ENCODE results near the gene RNF123. TPM values are rescaled to one million over a fixed set of nuclear protein-coding genes. Genes with fewer than 3 reads are reported as not detected.

The RNF123 gene
- total RNA-seq, 1 experiment from 2014 or later, result 12.0 TPM

- Histone ChIP-seq H3K27ac (no peak overlapping the region), H3K4me1 (no peaks in the 10 kb centered on the region; the same call in 1 of the 2 replicates), H3K9me3 (replicated peaks) (no peaks in the 10 kb centered on the region), H3K27me3 (no peaks in the 10 kb centered on the region), H3K4me3 (no peak overlapping the region), H3K36me3 (no peaks in the 10 kb centered on the region)
- no peak for DNase-seq
These were observed 35.1 kb upstream of the RNF123 start for GRCh38 chr3:49654176-49654825.

- H3K9me3 ChIP-seq (replicated peaks), result no peaks in the 10 kb centered on the region
- H3K27me3 ChIP-seq, result no peaks in the 10 kb centered on the region
- H3K4me1 ChIP-seq, result no peaks in the 10 kb centered on the region; the same call in 1 of the 2 replicates
- H3K36me3 ChIP-seq, result no peaks in the 10 kb centered on the region
- H3K27ac ChIP-seq, result no peak overlapping the region
- DNase-seq, result no peak
- no peak overlapping the region for H3K4me3 ChIP-seq
These were observed 34.3 kb upstream of the RNF123 start for GRCh38 chr3:49654955-49655556.

- no peak for DNase-seq
- Histone ChIP-seq H3K9me3 (replicated peaks) (no peaks in the 10 kb centered on the region), H3K4me3 (no peak overlapping the region), H3K36me3 (no peaks in the 10 kb centered on the region), H3K4me1 (no peaks in the 10 kb centered on the region; the same call in 1 of the 2 replicates), H3K27me3 (no peaks in the 10 kb centered on the region), H3K27ac (no peak overlapping the region)
These were observed 33.5 kb upstream of the RNF123 start for GRCh38 chr3:49655731-49656285.

DNA sequence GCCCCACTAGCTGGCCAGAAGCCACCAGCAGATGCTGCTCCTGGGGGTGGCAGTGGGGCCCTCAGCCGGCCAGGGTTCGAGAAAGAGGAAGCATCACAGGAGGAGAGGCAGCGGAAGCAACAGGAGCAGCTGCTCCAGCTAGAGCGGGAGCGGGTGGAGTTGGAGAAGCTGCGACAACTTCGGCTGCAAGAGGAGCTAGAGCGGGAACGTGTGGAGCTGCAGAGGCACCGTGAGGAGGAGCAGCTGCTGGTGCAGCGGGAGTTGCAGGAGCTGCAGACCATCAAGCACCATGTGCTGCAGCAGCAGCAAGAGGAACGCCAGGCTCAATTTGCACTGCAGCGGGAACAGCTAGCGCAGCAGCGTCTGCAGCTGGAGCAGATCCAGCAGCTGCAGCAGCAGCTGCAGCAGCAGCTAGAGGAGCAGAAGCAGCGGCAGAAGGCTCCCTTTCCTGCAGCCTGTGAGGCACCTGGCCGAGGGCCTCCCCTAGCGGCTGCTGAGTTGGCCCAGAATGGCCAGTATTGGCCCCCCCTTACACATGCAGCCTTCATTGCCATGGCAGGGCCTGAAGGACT lies 32.7 kb upstream of the RNF123 start:
- Histone ChIP-seq H3K9me3 (replicated peaks) (no peaks in the 10 kb centered on the region), H3K27me3 (no peaks in the 10 kb centered on the region), H3K36me3 (no peaks in the 10 kb centered on the region), H3K27ac (no peak overlapping the region), H3K4me3 (no peak overlapping the region), H3K4me1 (no peaks in the 10 kb centered on the region; the same call in 1 of the 2 replicates)
- DNase-seq, result peak; percentile 54 to 58

GRCh38 chr3:49657208-49657915 lies 32.0 kb upstream of the RNF123 start:
- H3K36me3 ChIP-seq, result no peaks in the 10 kb centered on the region
- no peak overlapping the region for H3K4me3 ChIP-seq
- H3K4me1 ChIP-seq, result no peaks in the 10 kb centered on the region; the same call in 1 of the 2 replicates
- H3K9me3 ChIP-seq (replicated peaks), result no peaks in the 10 kb centered on the region
- H3K27me3 ChIP-seq, result no peaks in the 10 kb centered on the region
- DNase-seq, result no peak
- H3K27ac ChIP-seq, result no peak overlapping the region

DNA sequence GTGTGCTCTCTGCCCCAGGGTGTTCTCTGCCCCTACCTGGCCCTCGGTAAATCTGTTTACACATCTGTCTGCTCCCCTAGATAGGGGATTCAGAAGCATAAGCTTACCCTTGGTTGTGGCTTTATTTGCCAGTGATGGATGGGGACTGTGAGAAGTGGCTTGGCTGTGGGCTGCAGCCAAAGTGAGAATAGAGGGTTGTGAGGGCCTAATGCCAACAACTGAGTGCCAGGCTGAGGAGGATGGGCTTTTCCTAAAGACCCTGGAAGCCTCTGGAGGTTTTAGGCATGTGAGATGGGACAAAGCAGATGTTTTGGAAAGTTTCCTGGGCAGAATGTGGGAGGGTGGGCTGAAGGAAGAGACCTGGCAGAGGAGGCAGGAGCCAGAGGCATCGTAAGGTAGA lies 30.6 kb upstream of the RNF123 start:
- Histone ChIP-seq H3K36me3 (no peaks in the 10 kb centered on the region), H3K27ac (no peak overlapping the region), H3K27me3 (no peaks in the 10 kb centered on the region), H3K9me3 (replicated peaks) (no peaks in the 10 kb centered on the region), H3K4me3 (no peak overlapping the region), H3K4me1 (no peaks in the 10 kb centered on the region; the same call in 1 of the 2 replicates)
- no peak for DNase-seq

GRCh38 chr3:49659756-49660155 lies 29.6 kb upstream of the RNF123 start:
- H3K36me3 ChIP-seq, result no peaks in the 10 kb centered on the region
- H3K9me3 ChIP-seq (replicated peaks), result no peaks in the 10 kb centered on the region
- no peak for DNase-seq
- H3K4me3 ChIP-seq, result no peak overlapping the region
- no peaks in the 10 kb centered on the region for H3K27me3 ChIP-seq
- no peak overlapping the region for H3K27ac ChIP-seq
- no peaks in the 10 kb centered on the region; the same call in 1 of the 2 replicates for H3K4me1 ChIP-seq

GRCh38 chr3:49661281-49661680 lies 28.1 kb upstream of the RNF123 start:
- no peak for DNase-seq
- H3K27me3 ChIP-seq, result no peaks in the 10 kb centered on the region
- no peaks in the 10 kb centered on the region for H3K36me3 ChIP-seq
- no peak overlapping the region for H3K27ac ChIP-seq
- H3K4me3 ChIP-seq, result no peak overlapping the region
- no peaks in the 10 kb centered on the region for H3K9me3 ChIP-seq (replicated peaks)
- no peaks in the 10 kb centered on the region; the same call in 1 of the 2 replicates for H3K4me1 ChIP-seq

GRCh38 chr3:49662021-49662420 lies 27.3 kb upstream of the RNF123 start:
- no peak overlapping the region for H3K27ac ChIP-seq
- DNase-seq, result no peak
- H3K36me3 ChIP-seq, result no peaks in the 10 kb centered on the region
- no peaks in the 10 kb centered on the region for H3K4me1 ChIP-seq
- no peaks in the 10 kb centered on the region for H3K27me3 ChIP-seq
- no peaks in the 10 kb centered on the region for H3K9me3 ChIP-seq (replicated peaks)
- no peak overlapping the region for H3K4me3 ChIP-seq

- Histone ChIP-seq H3K9me3 (replicated peaks) (no peaks in the 10 kb centered on the region), H3K4me3 (no peak overlapping the region), H3K4me1 (no peaks in the 10 kb centered on the region), H3K27ac (no peak overlapping the region), H3K27me3 (no peaks in the 10 kb centered on the region), H3K36me3 (no peaks in the 10 kb centered on the region)
- DNase-seq, result no peak
These were observed 26.5 kb upstream of the RNF123 start for GRCh38 chr3:49662720-49663413.

- DNase-seq, result no peak
- Histone ChIP-seq H3K36me3 (no peaks in the 10 kb centered on the region), H3K9me3 (replicated peaks) (no peaks in the 10 kb centered on the region), H3K27me3 (no peaks in the 10 kb centered on the region), H3K4me3 (no peak overlapping the region), H3K27ac (no peak overlapping the region), H3K4me1 (no peaks in the 10 kb centered on the region)
These were observed 25.5 kb upstream of the RNF123 start for GRCh38 chr3:49663831-49664230.

DNA sequence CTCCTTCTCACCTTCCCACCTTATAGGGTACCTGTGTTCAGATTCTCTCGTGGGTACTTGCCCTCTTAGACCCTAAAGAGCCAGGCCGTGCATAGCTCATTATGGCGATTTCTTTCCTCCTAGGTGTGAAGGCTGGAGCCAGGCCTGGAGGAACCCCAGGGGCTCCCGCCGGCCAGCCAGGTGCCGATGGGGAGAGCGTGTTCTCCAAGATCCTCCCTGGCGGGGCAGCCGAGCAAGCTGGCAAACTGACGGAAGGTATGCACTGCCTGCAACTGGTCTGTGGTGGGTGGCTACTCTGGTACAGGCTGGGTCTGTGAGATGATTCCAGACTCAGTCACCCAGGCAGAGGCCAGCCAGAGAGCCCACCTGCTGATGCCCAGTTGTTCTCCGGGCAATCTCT lies 25.1 kb upstream of the RNF123 start:
- Histone ChIP-seq H3K4me3 (no peak overlapping the region), H3K4me1 (no peaks in the 10 kb centered on the region), H3K9me3 (replicated peaks) (no peaks in the 10 kb centered on the region), H3K36me3 (no peaks in the 10 kb centered on the region), H3K27me3 (no peaks in the 10 kb centered on the region), H3K27ac (no peak overlapping the region)
- DNase-seq, result no peak

GRCh38 chr3:49665822-49666519 lies 23.4 kb upstream of the RNF123 start:
- H3K4me3 ChIP-seq, result no peak overlapping the region
- H3K27ac ChIP-seq, result no peak overlapping the region
- H3K27me3 ChIP-seq, result no peaks in the 10 kb centered on the region
- no peaks in the 10 kb centered on the region for H3K36me3 ChIP-seq
- H3K4me1 ChIP-seq, result no peaks in the 10 kb centered on the region
- H3K9me3 ChIP-seq (replicated peaks), result no peaks in the 10 kb centered on the region
- DNase-seq, result no peak

DNA sequence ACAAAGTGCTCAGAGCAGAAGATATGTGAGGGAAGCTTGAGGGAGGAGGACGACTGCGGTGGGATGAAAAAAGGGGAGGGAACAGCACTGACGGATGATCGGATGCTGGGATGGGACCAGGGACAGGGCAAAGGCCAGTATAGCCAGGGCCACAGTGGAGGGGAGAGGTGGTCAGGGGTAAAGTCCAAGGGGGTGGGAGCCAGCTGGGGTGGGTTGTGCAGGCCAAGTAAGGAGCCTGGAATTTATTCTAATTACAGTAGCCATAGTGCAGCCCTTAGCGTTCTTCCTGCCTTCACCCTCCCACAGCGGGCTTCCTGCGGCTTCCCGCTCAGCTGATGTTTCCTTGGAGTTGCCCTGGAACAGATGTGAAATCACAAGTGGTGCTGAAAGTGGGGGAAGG lies 22.8 kb upstream of the RNF123 start:
- Histone ChIP-seq H3K36me3 (no peaks in the 10 kb centered on the region), H3K4me1 (no peaks in the 10 kb centered on the region), H3K4me3 (no peak overlapping the region), H3K9me3 (replicated peaks) (no peaks in the 10 kb centered on the region), H3K27me3 (no peaks in the 10 kb centered on the region), H3K27ac (no peak overlapping the region)
- peak in 1 of 2 experiments; percentile 18 for DNase-seq
